RWPE1 (cell line): ENCODE measurements around the gene PSD4.

Experiments used
- CTCF ChIA-PET: fragments of 350-600 bp; sonication (Branson Sonifier 250); formaldehyde crosslinking; extraction: SDS; loops from one replicate; lab custom pipeline; 2021; lab: Yijun Ruan, JAX
- POLR2A ChIA-PET: fragments of 400-600 bp; formaldehyde crosslinking; extraction: SDS; loops from one replicate; lab custom pipeline; 2020; ENCODE audit warnings: antibody characterized with exemption; ENCODE audit not compliant: low non-redundant PET; lab: Yijun Ruan, JAX
- DNase-seq: peaks from one replicate; pipeline ENCODE4 v3.0.0; 2012; ENCODE audit warnings: low spot score
- H3K27ac ChIP-seq: fragments of 450-650 bp; 2 replicates; pipeline ENCODE4 v1.5.1; 2017
- CTCF ChIP-seq: fragments of 450-650 bp; conservative IDR thresholded peaks from 2 replicates; pipeline ENCODE4 v1.5.1; 2017; ENCODE audit warnings: low read depth, mild to moderate bottlenecking

PSD4 gene

GRCh38 chr2:113183703-113184102 lies 9.9 kb downstream of the PSD4 start:
- TF ChIP-seq CTCF: no peak
- H3K27ac ChIP-seq: no peak overlapping the region
- ChIA-PET CTCF (interaction anchor here (0.7 kb wide), 1 partner anchor 99 kb away, joined by 4 read pairs; no protein-coding TSS in a partner anchor), POLR2A (no interaction called here)
- no peak for DNase-seq

- ChIA-PET CTCF (interaction anchor here (0.7 kb wide), 1 partner anchor 100 kb away, joined by 4 read pairs; no protein-coding TSS in a partner anchor), POLR2A (no interaction called here)
- DNase-seq: no peak
- no peak for TF ChIP-seq CTCF
- no peak overlapping the region for H3K27ac ChIP-seq
These were observed 10.9 kb downstream of the PSD4 start for GRCh38 chr2:113184531-113185230.

GRCh38 chr2:113185664-113186432 lies 12.1 kb downstream of the PSD4 start:
- POLR2A ChIA-PET: no interaction called here
- CTCF ChIA-PET: no interaction called here
- DNase-seq: no peak
- no peak overlapping the region for H3K27ac ChIP-seq
- no peak for TF ChIP-seq CTCF

- no peak overlapping the region for H3K27ac ChIP-seq
- ChIA-PET CTCF (no interaction called here), POLR2A (no interaction called here)
- TF ChIP-seq CTCF: no peak
- DNase-seq: no peak
These were observed 12.6 kb downstream of the PSD4 start for GRCh38 chr2:113186433-113186796.

GRCh38 chr2:113187771-113188170 lies 14.0 kb downstream of the PSD4 start:
- CTCF ChIA-PET: interaction anchor here (0.6 kb wide), 1 partner anchor 50 kb away, joined by 5 read pairs; no protein-coding TSS in a partner anchor
- DNase-seq: no peak
- POLR2A ChIA-PET: no interaction called here
- H3K27ac ChIP-seq: no peak overlapping the region
- TF ChIP-seq CTCF: no peak

- no peak for TF ChIP-seq CTCF
- no peak for DNase-seq
- no peak overlapping the region for H3K27ac ChIP-seq
- POLR2A ChIA-PET: no interaction called here
- CTCF ChIA-PET: interaction anchor here (0.8 kb wide), 1 partner anchor 53 kb away, joined by 5 read pairs; no protein-coding TSS in a partner anchor
These were observed 17.1 kb downstream of the PSD4 start for GRCh38 chr2:113190871-113191270.
